Measurements from ENCODE around the gene ITPR3.

DNA sequence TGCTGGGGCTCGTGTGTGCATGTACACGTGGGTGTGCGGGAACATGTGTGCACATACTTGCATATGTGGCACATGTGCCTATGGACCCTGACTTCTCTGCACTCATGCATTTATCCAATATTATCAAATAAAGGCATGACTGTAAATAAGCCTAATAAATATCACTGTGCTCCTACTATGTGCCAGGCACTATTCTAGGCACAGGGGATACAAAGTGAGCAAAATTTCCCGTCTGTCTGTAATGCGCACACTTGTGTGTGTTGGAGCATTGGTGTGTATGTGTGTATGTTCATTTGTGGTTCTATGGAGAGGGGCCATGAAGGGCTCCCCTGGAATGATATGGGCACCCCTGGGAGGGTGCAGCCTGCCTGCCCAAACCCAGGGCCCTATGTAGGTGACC, 41.9 kb downstream of the ITPR3 start:
- TF ChIP-seq MEF2A (IDR thresholded peaks at IDR 0.05; ENCODE audit: borderline replicate concordance, low read depth) (no peak), GATA2 (CRISPR knock-in tag; IDR thresholded peaks at IDR 0.05) (no peak), ELF1 (IDR thresholded peaks at IDR 0.05) (no peak)
- TF ChIP-seq, protein P1, sequence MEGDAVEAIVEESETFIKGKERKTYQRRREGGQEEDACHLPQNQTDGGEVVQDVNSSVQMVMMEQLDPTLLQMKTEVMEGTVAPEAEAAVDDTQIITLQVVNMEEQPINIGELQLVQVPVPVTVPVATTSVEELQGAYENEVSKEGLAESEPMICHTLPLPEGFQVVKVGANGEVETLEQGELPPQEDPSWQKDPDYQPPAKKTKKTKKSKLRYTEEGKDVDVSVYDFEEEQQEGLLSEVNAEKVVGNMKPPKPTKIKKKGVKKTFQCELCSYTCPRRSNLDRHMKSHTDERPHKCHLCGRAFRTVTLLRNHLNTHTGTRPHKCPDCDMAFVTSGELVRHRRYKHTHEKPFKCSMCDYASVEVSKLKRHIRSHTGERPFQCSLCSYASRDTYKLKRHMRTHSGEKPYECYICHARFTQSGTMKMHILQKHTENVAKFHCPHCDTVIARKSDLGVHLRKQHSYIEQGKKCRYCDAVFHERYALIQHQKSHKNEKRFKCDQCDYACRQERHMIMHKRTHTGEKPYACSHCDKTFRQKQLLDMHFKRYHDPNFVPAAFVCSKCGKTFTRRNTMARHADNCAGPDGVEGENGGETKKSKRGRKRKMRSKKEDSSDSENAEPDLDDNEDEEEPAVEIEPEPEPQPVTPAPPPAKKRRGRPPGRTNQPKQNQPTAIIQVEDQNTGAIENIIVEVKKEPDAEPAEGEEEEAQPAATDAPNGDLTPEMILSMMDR (IDR thresholded peaks at IDR 0.05) = no peak
- TF ChIP-seq, protein P2, sequence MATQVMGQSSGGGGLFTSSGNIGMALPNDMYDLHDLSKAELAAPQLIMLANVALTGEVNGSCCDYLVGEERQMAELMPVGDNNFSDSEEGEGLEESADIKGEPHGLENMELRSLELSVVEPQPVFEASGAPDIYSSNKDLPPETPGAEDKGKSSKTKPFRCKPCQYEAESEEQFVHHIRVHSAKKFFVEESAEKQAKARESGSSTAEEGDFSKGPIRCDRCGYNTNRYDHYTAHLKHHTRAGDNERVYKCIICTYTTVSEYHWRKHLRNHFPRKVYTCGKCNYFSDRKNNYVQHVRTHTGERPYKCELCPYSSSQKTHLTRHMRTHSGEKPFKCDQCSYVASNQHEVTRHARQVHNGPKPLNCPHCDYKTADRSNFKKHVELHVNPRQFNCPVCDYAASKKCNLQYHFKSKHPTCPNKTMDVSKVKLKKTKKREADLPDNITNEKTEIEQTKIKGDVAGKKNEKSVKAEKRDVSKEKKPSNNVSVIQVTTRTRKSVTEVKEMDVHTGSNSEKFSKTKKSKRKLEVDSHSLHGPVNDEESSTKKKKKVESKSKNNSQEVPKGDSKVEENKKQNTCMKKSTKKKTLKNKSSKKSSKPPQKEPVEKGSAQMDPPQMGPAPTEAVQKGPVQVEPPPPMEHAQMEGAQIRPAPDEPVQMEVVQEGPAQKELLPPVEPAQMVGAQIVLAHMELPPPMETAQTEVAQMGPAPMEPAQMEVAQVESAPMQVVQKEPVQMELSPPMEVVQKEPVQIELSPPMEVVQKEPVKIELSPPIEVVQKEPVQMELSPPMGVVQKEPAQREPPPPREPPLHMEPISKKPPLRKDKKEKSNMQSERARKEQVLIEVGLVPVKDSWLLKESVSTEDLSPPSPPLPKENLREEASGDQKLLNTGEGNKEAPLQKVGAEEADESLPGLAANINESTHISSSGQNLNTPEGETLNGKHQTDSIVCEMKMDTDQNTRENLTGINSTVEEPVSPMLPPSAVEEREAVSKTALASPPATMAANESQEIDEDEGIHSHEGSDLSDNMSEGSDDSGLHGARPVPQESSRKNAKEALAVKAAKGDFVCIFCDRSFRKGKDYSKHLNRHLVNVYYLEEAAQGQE (IDR thresholded peaks at IDR 0.05; ENCODE audit: low read depth, low read length) = no peak
